ENCODE data around the gene CMYA5.

DNA sequence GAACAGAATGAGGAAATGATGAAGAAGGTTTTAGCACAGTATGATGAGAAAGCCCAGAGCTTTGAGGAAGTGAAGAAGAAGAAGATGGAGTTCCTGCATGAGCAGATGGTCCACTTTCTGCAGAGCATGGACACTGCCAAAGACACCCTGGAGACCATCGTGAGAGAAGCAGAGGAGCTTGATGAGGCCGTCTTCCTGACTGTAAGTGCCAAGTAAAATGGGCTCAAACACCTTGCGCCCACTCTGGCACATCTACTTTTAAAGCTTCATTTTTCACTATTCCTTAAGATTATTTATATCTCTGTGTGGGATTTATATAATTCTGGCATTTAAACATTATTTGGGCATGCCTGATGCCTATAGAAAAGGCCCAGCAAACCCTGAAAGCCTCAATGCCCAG lies 55.6 kb downstream of the CMYA5 start:
- no peak for TF ChIP-seq POLR2A (IDR thresholded peaks at IDR 0.05)
- TF ChIP-seq, protein P1, sequence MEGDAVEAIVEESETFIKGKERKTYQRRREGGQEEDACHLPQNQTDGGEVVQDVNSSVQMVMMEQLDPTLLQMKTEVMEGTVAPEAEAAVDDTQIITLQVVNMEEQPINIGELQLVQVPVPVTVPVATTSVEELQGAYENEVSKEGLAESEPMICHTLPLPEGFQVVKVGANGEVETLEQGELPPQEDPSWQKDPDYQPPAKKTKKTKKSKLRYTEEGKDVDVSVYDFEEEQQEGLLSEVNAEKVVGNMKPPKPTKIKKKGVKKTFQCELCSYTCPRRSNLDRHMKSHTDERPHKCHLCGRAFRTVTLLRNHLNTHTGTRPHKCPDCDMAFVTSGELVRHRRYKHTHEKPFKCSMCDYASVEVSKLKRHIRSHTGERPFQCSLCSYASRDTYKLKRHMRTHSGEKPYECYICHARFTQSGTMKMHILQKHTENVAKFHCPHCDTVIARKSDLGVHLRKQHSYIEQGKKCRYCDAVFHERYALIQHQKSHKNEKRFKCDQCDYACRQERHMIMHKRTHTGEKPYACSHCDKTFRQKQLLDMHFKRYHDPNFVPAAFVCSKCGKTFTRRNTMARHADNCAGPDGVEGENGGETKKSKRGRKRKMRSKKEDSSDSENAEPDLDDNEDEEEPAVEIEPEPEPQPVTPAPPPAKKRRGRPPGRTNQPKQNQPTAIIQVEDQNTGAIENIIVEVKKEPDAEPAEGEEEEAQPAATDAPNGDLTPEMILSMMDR (IDR thresholded peaks at IDR 0.05): no peak
